Neuronal stem cell (in vitro differentiated cells): ENCODE results near the gene TBKBP1.

Experiments used
- DNase-seq: peaks from one replicate; pipeline ENCODE4 v3.0.0-alpha.2; 2013; ENCODE audit warnings: low spot score
- H2AFZ ChIP-seq: one replicate; pipeline ENCODE4 v1.6.1; 2013; ENCODE audit warnings: mild to moderate bottlenecking, low read length, inconsistent platforms
- H2AK5ac ChIP-seq: 2 replicates; pipeline ENCODE4 v1.6.1; 2013; ENCODE audit warnings: low read depth, mild to moderate bottlenecking, inconsistent platforms, low read length, moderate library complexity, mixed read lengths
- H2BK120ac ChIP-seq: 2 replicates; pipeline ENCODE4 v1.6.1; 2013; ENCODE audit warnings: low read depth, mild to moderate bottlenecking, inconsistent platforms, low read length, moderate library complexity, mixed read lengths
- H2BK12ac ChIP-seq: one replicate; pipeline ENCODE4 v1.6.1; 2013; ENCODE audit warnings: low read length, inconsistent platforms
- H2BK15ac ChIP-seq: 2 replicates; pipeline ENCODE4 v1.6.1; 2013; ENCODE audit warnings: mild to moderate bottlenecking, low read length, inconsistent platforms, mixed read lengths
- H2BK5ac ChIP-seq: one replicate; pipeline ENCODE4 v1.6.1; 2013; ENCODE audit warnings: inconsistent platforms, mild to moderate bottlenecking, low read length, moderate library complexity
- H3K14ac ChIP-seq: one replicate; pipeline ENCODE4 v1.6.1; 2013; ENCODE audit warnings: low read length, inconsistent platforms
- H3K18ac ChIP-seq: 2 replicates; pipeline ENCODE4 v1.6.1; 2013; ENCODE audit warnings: low read length, inconsistent platforms
- H3K23ac ChIP-seq: 2 replicates; pipeline ENCODE4 v1.6.1; 2013; ENCODE audit warnings: low read depth, mild to moderate bottlenecking, mixed read lengths, low read length, inconsistent platforms; ENCODE audit not compliant: poor library complexity
- H3K27ac ChIP-seq: replicated peaks from 3 replicates; pipeline ENCODE4 v1.5.1; 2013; ENCODE audit warnings: low read length, inconsistent platforms
- H3K27me3 ChIP-seq, 3 experiments: 2 replicates each; pipeline ENCODE4 v1.6.1; 2013; ENCODE audit warnings: low read length in 3 of 3, mild to moderate bottlenecking in 2 of 3, inconsistent platforms in 1 of 3, low read depth in 1 of 3, mixed read lengths in 1 of 3, moderate library complexity in 1 of 3; ENCODE audit not compliant: control insufficient read depth in 3 of 3, insufficient read depth in 3 of 3
- H3K36me3 ChIP-seq, 2 donors: replicated peaks in 1 of 2; 2 replicates each; pipeline ENCODE4 v1.6.1; 2013; ENCODE audit warnings: low read length in 2 of 2; ENCODE audit not compliant: control insufficient read depth in 2 of 2, insufficient read depth in 2 of 2
- H3K4ac ChIP-seq: 2 replicates; pipeline ENCODE4 v1.6.1; 2013; ENCODE audit warnings: inconsistent platforms, mild to moderate bottlenecking, low read length, moderate library complexity
- H3K4me1 ChIP-seq, 2 donors: 1 replicate in 1 of 2; 2 replicates in 1 of 2; pipeline ENCODE4 v1.6.1; 2013; ENCODE audit warnings: low read length in 2 of 2, low read depth in 1 of 2; ENCODE audit not compliant: control insufficient read depth in 2 of 2, insufficient read depth in 1 of 2
- H3K4me2 ChIP-seq: one replicate; pipeline ENCODE4 v1.6.1; 2013; ENCODE audit warnings: mild to moderate bottlenecking, low read length, inconsistent platforms; ENCODE audit not compliant: insufficient read depth, poor library complexity, severe bottlenecking
- H3K4me3 ChIP-seq, 2 donors: 2 replicates each; pipeline ENCODE4 v1.5.1; 2013; ENCODE audit warnings: low read length in 2 of 2, mild to moderate bottlenecking in 2 of 2, inconsistent platforms in 1 of 2, moderate library complexity in 1 of 2
- H3K79me1 ChIP-seq: one replicate; pipeline ENCODE4 v1.6.1; 2013; ENCODE audit warnings: low read depth, mild to moderate bottlenecking, inconsistent platforms, low read length, moderate library complexity
- H3K9ac ChIP-seq: one replicate; pipeline ENCODE4 v1.6.1; 2013; ENCODE audit warnings: mild to moderate bottlenecking, low read depth, low read length, inconsistent platforms; ENCODE audit not compliant: poor library complexity
- H3K9me3 ChIP-seq, 2 donors: replicated peaks in 1 of 2; 2 replicates each; pipeline versions ENCODE3 to v1.6.1; 2013; ENCODE audit warnings: low read length in 2 of 2, mild to moderate bottlenecking in 2 of 2, inconsistent platforms in 1 of 2, low read depth in 1 of 2, mixed read lengths in 1 of 2, moderate library complexity in 1 of 2; ENCODE audit not compliant: control insufficient read depth in 2 of 2, insufficient read depth in 1 of 2
- H4K8ac ChIP-seq: one replicate; pipeline ENCODE4 v1.6.1; 2013; ENCODE audit warnings: low read depth, mild to moderate bottlenecking, inconsistent platforms, low read length, moderate library complexity
- H4K91ac ChIP-seq: one replicate; pipeline ENCODE4 v1.6.1; 2013; ENCODE audit warnings: low read length, low read depth, mild to moderate bottlenecking, inconsistent platforms; ENCODE audit not compliant: poor library complexity
- WGBS, 2 donors: extraction: QIAGEN DNeasy Blood & Tissue Kit; methylation state at CpG; one replicate each; pipeline ENCODE4 v1.1.7; 2013; ENCODE audit warnings: missing lambda C conversion rate in 2 of 2, mixed read lengths in 1 of 2; ENCODE audit not compliant: insufficient read length in 2 of 2, insufficient replicate concordance in 1 of 2; ENCODE audit errors: extremely low coverage in 2 of 2; 5-methylcytosine and 5-hydroxymethylcytosine counted together

TBKBP1 gene

DNA sequence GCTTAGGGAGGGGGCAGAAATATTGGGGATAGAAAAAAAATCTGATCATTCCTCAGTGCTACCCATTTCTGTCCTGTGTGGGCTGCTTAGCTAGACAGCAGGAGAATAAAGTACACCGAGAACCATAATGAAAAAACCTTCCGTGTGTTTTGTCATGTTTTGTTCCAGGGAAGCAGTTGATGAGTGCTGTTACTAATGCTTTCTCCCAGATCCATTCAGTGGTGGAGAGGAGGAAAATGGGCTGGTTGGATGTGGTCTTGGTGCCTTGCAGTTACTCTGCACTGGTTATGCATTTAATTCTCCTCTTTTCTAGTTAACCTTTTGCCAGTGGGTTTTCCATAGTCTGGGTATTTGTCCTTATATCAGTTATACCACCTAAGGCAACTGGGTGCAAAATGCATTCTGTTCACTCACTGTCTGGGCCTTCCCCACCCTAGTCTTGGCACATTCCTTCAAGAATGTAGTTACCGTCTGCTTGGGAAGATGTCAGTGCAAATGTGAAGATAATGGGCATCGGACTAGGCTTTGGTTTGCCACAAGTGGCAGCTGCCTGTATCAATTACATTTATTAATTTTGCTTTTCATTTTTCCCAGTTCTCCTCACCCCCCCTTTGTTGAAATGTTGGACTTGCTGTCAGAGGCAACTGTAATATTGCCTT lies 9.3 kb upstream of the TBKBP1 start:
- Histone ChIP-seq H2AFZ (no peak overlapping the region), H2AK5ac (no peak overlapping the region), H4K8ac (no peak overlapping the region), H3K18ac (no peak overlapping the region), H3K27me3 (peaks cover 0 to 1% (median 0%) of the 10 kb centered on the region in 3 experiments), H3K36me3 (peaks cover 31 to 78% of the 10 kb centered on the region in 2 donors), H2BK5ac (no peak overlapping the region), H2BK15ac (no peak overlapping the region), H3K9ac (no peak overlapping the region), H3K79me1 (no peaks in the 10 kb centered on the region), H3K9me3 (no peaks in the 10 kb centered on the region), H3K4me3 (no peak overlapping the region), H3K14ac (no peak overlapping the region), H4K91ac (no peak overlapping the region), H3K4me1 (peaks cover 0 to 6% of the 10 kb centered on the region in 2 donors), H3K4me2 (no peak overlapping the region), H2BK12ac (no peak overlapping the region), H2BK120ac (no peak overlapping the region), H3K4ac (no peak overlapping the region), H3K23ac (no peak overlapping the region), H3K27ac (no peak overlapping the region)
- WGBS, 2 donors, result no CpG with 5 or more reads among the region's 4 CpGs
- no peak for DNase-seq

DNA sequence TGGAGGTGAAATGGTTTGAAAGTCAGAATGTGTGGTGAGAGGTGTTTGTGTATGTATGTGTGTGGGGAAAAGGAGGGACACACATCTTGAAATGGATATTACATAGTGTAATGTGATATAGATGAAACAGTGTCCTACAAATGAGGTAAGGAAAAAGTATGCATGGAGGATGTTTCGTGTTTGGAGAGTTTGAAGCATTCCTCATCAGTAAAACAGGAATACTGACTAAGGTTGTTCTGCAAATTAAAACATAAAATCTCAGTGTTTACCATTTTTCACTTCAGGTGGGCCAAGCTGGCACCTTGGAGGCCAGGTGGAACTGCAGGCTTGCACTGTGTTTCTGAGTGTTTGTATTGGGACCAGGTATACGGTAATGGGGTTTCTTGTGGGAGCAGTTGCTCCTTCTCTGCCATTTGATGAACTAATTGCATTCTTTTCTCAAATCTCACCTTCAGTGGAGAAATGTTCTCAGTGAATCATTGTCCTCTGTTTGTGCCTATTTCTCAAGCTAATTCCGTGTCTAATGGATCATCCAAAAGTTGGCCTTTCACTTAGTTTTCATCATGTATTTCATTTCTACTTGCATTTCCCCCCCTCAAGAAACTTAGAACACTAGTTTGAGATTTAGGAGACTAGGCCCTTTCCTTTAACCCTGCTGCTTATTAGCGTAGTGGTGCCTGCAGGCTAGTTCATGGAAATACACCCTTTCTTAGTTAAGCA lies 8.2 kb upstream of the TBKBP1 start:
- Histone ChIP-seq H3K4me1 (peaks cover 0 to 9% of the 10 kb centered on the region in 2 donors), H2BK5ac (no peak overlapping the region), H3K4ac (no peak overlapping the region), H2AK5ac (no peak overlapping the region), H3K14ac (no peak overlapping the region), H3K79me1 (no peaks in the 10 kb centered on the region), H3K23ac (no peak overlapping the region), H4K8ac (no peak overlapping the region), H2BK15ac (no peak overlapping the region), H3K4me3 (no peak overlapping the region), H3K36me3 (peaks cover 22 to 68% of the 10 kb centered on the region in 2 donors), H2BK120ac (no peak overlapping the region), H3K27ac (no peak overlapping the region), H3K27me3 (peaks cover 0 to 1% (median 0%) of the 10 kb centered on the region in 3 experiments), H4K91ac (no peak overlapping the region), H3K18ac (no peak overlapping the region), H2AFZ (no peak overlapping the region), H3K9ac (no peak overlapping the region), H3K4me2 (no peak overlapping the region), H3K9me3 (no peaks in the 10 kb centered on the region), H2BK12ac (no peak overlapping the region)
- DNase-seq, result no peak
- no CpG with 5 or more reads among the region's 4 CpGs for WGBS, 2 donors

DNA sequence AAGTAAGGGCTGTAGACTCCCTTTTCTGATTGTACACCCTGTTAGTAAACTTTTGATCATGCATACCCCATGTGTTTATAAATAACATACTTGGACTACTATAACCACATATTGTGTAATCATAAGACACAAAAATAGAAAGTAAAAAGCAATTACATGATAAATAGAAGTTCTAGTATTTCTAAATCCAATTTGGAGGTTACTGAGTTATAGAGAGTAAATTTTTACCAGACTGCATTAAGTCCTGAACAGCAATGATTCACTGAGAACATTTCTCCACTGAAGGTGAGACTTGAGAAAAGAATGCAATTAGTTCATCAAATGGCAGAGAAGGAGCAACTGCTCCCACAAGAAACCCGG lies 7.7 kb upstream of the TBKBP1 start:
- no peak overlapping the region for H3K27ac ChIP-seq
- no peak overlapping the region for H3K4me3 ChIP-seq
- no peak overlapping the region for H3K18ac ChIP-seq

DNA sequence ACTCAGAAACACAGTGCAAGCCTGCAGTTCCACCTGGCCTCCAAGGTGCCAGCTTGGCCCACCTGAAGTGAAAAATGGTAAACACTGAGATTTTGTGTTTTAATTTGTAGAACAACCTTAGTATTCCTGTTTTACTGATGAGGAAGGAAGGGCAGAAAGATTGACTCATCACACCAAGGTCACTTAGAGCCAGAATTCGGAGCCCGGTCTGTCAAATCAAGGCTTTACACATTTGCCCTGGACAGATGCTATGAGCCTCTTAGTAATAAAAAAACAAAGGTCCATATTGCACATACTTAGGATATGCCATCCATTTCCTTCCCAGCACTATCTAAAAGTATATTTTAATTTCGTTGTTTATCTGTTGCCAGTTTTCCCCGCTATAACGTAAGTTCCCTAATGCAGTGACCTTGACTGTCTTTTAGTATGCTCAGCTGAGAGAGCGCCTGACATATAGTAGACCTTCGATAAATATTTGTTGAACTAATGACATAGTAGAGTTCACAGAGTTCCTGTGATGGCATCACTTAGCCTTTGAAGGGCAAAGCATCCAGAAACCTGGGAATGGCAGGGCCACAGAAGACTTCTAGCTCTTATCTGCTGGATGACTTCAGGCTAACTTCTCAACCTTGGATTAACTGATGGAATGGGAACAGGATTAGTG lies 7.2 kb upstream of the TBKBP1 start:
- WGBS, 2 donors, result no CpG with 5 or more reads among the region's 7 CpGs

More for the DNA sequence above, 7.7 kb upstream of the TBKBP1 start:
- Histone ChIP-seq H4K91ac (no peak overlapping the region), H2AFZ (no peak overlapping the region), H2BK15ac (no peak overlapping the region), H3K9ac (no peak overlapping the region), H3K23ac (no peak overlapping the region), H3K27me3 (peaks cover 0 to 1% (median 0%) of the 10 kb centered on the region in 3 experiments), H2BK120ac (no peak overlapping the region), H3K9me3 (no peaks in the 10 kb centered on the region), H3K4me1 (peaks cover 0 to 9% of the 10 kb centered on the region in 2 donors), H3K36me3 (peaks cover 18 to 62% of the 10 kb centered on the region in 2 donors), H3K14ac (no peak overlapping the region), H2AK5ac (no peak overlapping the region), H4K8ac (no peak overlapping the region), H2BK12ac (no peak overlapping the region), H3K4ac (no peak overlapping the region), H3K79me1 (no peaks in the 10 kb centered on the region), H2BK5ac (no peak overlapping the region), H3K4me2 (no peak overlapping the region)
- WGBS, 2 donors, result no CpG with 5 or more reads among the region's 1 CpG
- DNase-seq, result no peak

More for the DNA sequence above, 7.2 kb upstream of the TBKBP1 start:
- no peak overlapping the region for H2AFZ ChIP-seq
- no peak overlapping the region for H3K4me3 ChIP-seq
- H3K9me3 ChIP-seq, result no peaks in the 10 kb centered on the region
- peaks cover 0 to 1% (median 0%) of the 10 kb centered on the region in 3 experiments for H3K27me3 ChIP-seq
- no peaks in the 10 kb centered on the region for H3K79me1 ChIP-seq
- no peak overlapping the region for H3K18ac ChIP-seq
- no peak for DNase-seq
- no peak overlapping the region for H2BK120ac ChIP-seq
- peaks cover 0 to 9% of the 10 kb centered on the region in 2 donors for H3K4me1 ChIP-seq
- no peak overlapping the region for H2AK5ac ChIP-seq
- H2BK15ac ChIP-seq, result no peak overlapping the region
- H2BK5ac ChIP-seq, result no peak overlapping the region
- no peak overlapping the region for H4K91ac ChIP-seq
- H3K36me3 ChIP-seq, result peaks cover 16 to 57% of the 10 kb centered on the region in 2 donors
- no peak overlapping the region for H3K23ac ChIP-seq
- H3K4me2 ChIP-seq, result no peak overlapping the region
- no peak overlapping the region for H2BK12ac ChIP-seq
- H3K9ac ChIP-seq, result no peak overlapping the region
- no peak overlapping the region for H4K8ac ChIP-seq
- no peak overlapping the region for H3K27ac ChIP-seq
- no peak overlapping the region for H3K4ac ChIP-seq
- H3K14ac ChIP-seq, result no peak overlapping the region
